H1 (cell line): ENCODE measurements around the gene IGFL3. TPM values are rescaled to one million over a fixed set of nuclear protein-coding genes. Genes with fewer than 3 reads are reported as not detected.

Experiments used
- CTCF ChIA-PET: fragments of 300-600 bp; sonication (Branson Sonifier 250); formaldehyde crosslinking; loops from one replicate; lab custom pipeline; 2021; ENCODE audit not compliant: partially characterized antibody; lab: Charles Lee
- POLR2A ChIA-PET: fragments of 300-600 bp; sonication (Branson Sonifier 250); formaldehyde crosslinking; loops from one replicate; lab custom pipeline; 2021; ENCODE audit warnings: inconsistent platforms; ENCODE audit not compliant: partially characterized antibody; lab: Charles Lee
- DNase-seq, 2 experiments: peaks; one replicate each; pipeline versions ENCODE4 v3.0.0 to v3.0.0-alpha.2; 2010 to 2022; ENCODE audit warnings: low spot score in 2 of 2, low read depth in 1 of 2, mixed read lengths in 1 of 2
- FAIRE-seq: peaks from 2 replicates; lab custom pipeline; 2011; peaks lifted over from hg19 to GRCh38; lab: Jason Lieb, UNC
- H2AFZ ChIP-seq: 2 replicates; pipeline ENCODE4 v1.8.1; 2012; ENCODE audit warnings: low read length, inconsistent platforms
- H2AK5ac ChIP-seq: 2 replicates; pipeline ENCODE4 v1.6.1; 2013; ENCODE audit warnings: low read depth, low read length
- H2BK120ac ChIP-seq: replicated peaks from 2 replicates; pipeline ENCODE3; 2013; ENCODE audit warnings: low read depth, low read length, inconsistent platforms
- H2BK12ac ChIP-seq: 2 replicates; pipeline ENCODE4 v1.6.1; 2013; ENCODE audit warnings: low read depth, low read length
- H2BK15ac ChIP-seq: 2 replicates; pipeline ENCODE4 v1.6.1; 2013; ENCODE audit warnings: low read length
- H2BK20ac ChIP-seq: 2 replicates; pipeline ENCODE4 v1.6.1; 2013; ENCODE audit warnings: low read length
- H2BK5ac ChIP-seq: 2 replicates; pipeline ENCODE4 v1.6.1; 2013; ENCODE audit warnings: low read depth, low read length
- H3K14ac ChIP-seq: 2 replicates; pipeline ENCODE4 v1.6.1; 2013; ENCODE audit warnings: inconsistent platforms; ENCODE audit not compliant: insufficient read length
- H3K18ac ChIP-seq: 2 replicates; pipeline ENCODE4 v1.6.1; 2013; ENCODE audit warnings: low read length; ENCODE audit errors: extremely low read depth
- H3K23ac ChIP-seq: 2 replicates; pipeline ENCODE4 v1.6.1; 2013; ENCODE audit warnings: inconsistent platforms; ENCODE audit not compliant: insufficient read length
- H3K23me2 ChIP-seq: 2 replicates; pipeline ENCODE4 v1.6.1; 2013; ENCODE audit warnings: low read depth, low read length
- H3K27ac ChIP-seq: 2 replicates; pipeline ENCODE4 v1.6.1; 2011; ENCODE audit warnings: low read depth, low read length, inconsistent platforms
- H3K27me3 ChIP-seq, 4 experiments: replicated peaks in 1 of 4; 1 replicate in 1 of 4; 2 replicates in 3 of 4; pipeline versions ENCODE4 v1.6.1 to v1.8.1; 2011 to 2013; ENCODE audit warnings: low read length in 3 of 4, mild to moderate bottlenecking in 3 of 4, inconsistent platforms in 2 of 4, mixed read lengths in 2 of 4, moderate library complexity in 1 of 4; ENCODE audit not compliant: control insufficient read depth in 3 of 4, insufficient read depth in 3 of 4; ENCODE audit errors: extremely low read depth in 1 of 4
- H3K36me3 ChIP-seq, 4 experiments: 2 replicates each; pipeline versions ENCODE4 v1.6.1 to v1.8.1; 2011 to 2013; ENCODE audit warnings: mild to moderate bottlenecking in 4 of 4, low read length in 3 of 4, moderate library complexity in 2 of 4, control low read depth in 1 of 4, inconsistent platforms in 1 of 4; ENCODE audit not compliant: insufficient read depth in 4 of 4, control insufficient read depth in 2 of 4
- H3K4ac ChIP-seq: replicated peaks from 2 replicates; pipeline ENCODE3; 2013; ENCODE audit warnings: low read length, low read depth, mixed read lengths, inconsistent platforms; ENCODE audit not compliant: insufficient read length
- H3K4me1 ChIP-seq, 4 experiments: replicated peaks in 1 of 4; 1 replicate in 1 of 4; 2 replicates in 3 of 4; pipeline versions ENCODE4 v1.6.1 to v1.8.1; 2011 to 2013; ENCODE audit warnings: low read length in 3 of 4, inconsistent platforms in 2 of 4, mixed read lengths in 1 of 4; ENCODE audit not compliant: insufficient read depth in 4 of 4, control insufficient read depth in 3 of 4
- H3K4me2 ChIP-seq, 2 experiments: 2 replicates each; pipeline versions ENCODE4 v1.6.1 to v1.8.1; 2011 to 2013; ENCODE audit warnings: low read depth in 2 of 2, low read length in 2 of 2, control low read depth in 1 of 2, inconsistent platforms in 1 of 2, mild to moderate bottlenecking in 1 of 2; ENCODE audit not compliant: insufficient read depth in 1 of 2
- H3K4me3 ChIP-seq, 4 experiments: fragments of 200-600, 300-600 bp in 1 of 4; sonication (generic), shearing (Covaris generic), sonication (Bioruptor Twin) in 1 of 4; 2 replicates each; pipeline versions ENCODE4 v1.5.1 to v1.8.1; 2011 to 2016; ENCODE audit warnings: low read length in 4 of 4, low read depth in 3 of 4, control low read depth in 2 of 4, inconsistent platforms in 2 of 4, mild to moderate bottlenecking in 2 of 4, mixed read lengths in 1 of 4, moderate library complexity in 1 of 4; ENCODE audit not compliant: insufficient read depth in 2 of 4; ENCODE audit errors: extremely low read depth in 1 of 4
- H3K56ac ChIP-seq: replicated peaks from 2 replicates; pipeline ENCODE3; 2013; ENCODE audit warnings: low read depth, mild to moderate bottlenecking, mixed read lengths, low read length, inconsistent platforms; ENCODE audit not compliant: insufficient read length
- H3K79me1 ChIP-seq: 2 replicates; pipeline ENCODE4 v1.6.1; 2013; ENCODE audit warnings: low read depth, low read length, control low read depth
- H3K79me2 ChIP-seq, 2 experiments: 2 replicates each; pipeline versions ENCODE4 v1.6.1 to v1.8.1; 2012 to 2013; ENCODE audit warnings: low read length in 2 of 2, mild to moderate bottlenecking in 2 of 2, inconsistent platforms in 1 of 2; ENCODE audit not compliant: insufficient read depth in 2 of 2, control insufficient read depth in 1 of 2
- H3K9ac ChIP-seq, 4 experiments: replicated peaks in 1 of 4; 1 replicate in 1 of 4; 2 replicates in 3 of 4; pipeline versions ENCODE4 v1.6.1 to v1.8.1; 2011 to 2013; ENCODE audit warnings: low read depth in 3 of 4, low read length in 3 of 4, control low read depth in 2 of 4, mild to moderate bottlenecking in 2 of 4, moderate library complexity in 2 of 4, inconsistent platforms in 1 of 4; ENCODE audit errors: extremely low read depth in 1 of 4
- H3K9me3 ChIP-seq, 2 experiments: 2 replicates each; pipeline versions ENCODE4 v1.6.1 to v1.8.1; 2012 to 2013; ENCODE audit warnings: mild to moderate bottlenecking in 2 of 2, moderate library complexity in 2 of 2, control low read depth in 1 of 2, inconsistent platforms in 1 of 2, low read depth in 1 of 2, low read length in 1 of 2, mixed read lengths in 1 of 2; ENCODE audit not compliant: insufficient read depth in 2 of 2
- H4K20me1 ChIP-seq, 2 experiments: replicated peaks in 1 of 2; 2 replicates each; pipeline versions ENCODE3 to v1.8.1; 2011 to 2013; ENCODE audit warnings: inconsistent platforms in 2 of 2, low read length in 2 of 2, mild to moderate bottlenecking in 1 of 2; ENCODE audit not compliant: insufficient read depth in 2 of 2, control insufficient read depth in 1 of 2
- H4K5ac ChIP-seq: 2 replicates; pipeline ENCODE4 v1.6.1; 2013; ENCODE audit warnings: low read length, low read depth, mixed read lengths, inconsistent platforms; ENCODE audit not compliant: insufficient read length
- H4K8ac ChIP-seq: 2 replicates; pipeline ENCODE4 v1.8.0; 2013; ENCODE audit warnings: mild to moderate bottlenecking, moderate library complexity, low read length, inconsistent platforms; ENCODE audit not compliant: insufficient read depth; ENCODE audit errors: extremely low read depth
- H4K91ac ChIP-seq: replicated peaks from 2 replicates; pipeline ENCODE3; 2013; ENCODE audit warnings: low read length, mixed read lengths, inconsistent platforms; ENCODE audit not compliant: insufficient read length
- CBX8 ChIP-seq: fragments of 300-800, 300-1000 bp; sonication (generic); IDR thresholded peaks from 2 replicates; pipeline ENCODE4 v1.7.1; 2016; ENCODE audit warnings: low read depth, low read length, borderline replicate concordance
- WGBS, 2 experiments: shearing (Covaris generic) in 1 of 2; methylation state at CpG; one replicate each; pipeline versions ENCODE4 v1.1.6 to v1.1.7; 2013 to 2015; ENCODE audit warnings: low lambda C conversion rate in 2 of 2, mixed read lengths in 2 of 2, inconsistent platforms in 1 of 2, low coverage in 1 of 2, missing lambda C conversion rate in 1 of 2; ENCODE audit not compliant: insufficient replicate concordance in 2 of 2, insufficient coverage in 1 of 2, insufficient read length in 1 of 2; ENCODE audit errors: extremely low coverage in 1 of 2, missing lambda C conversion rate in 1 of 2; 5-methylcytosine and 5-hydroxymethylcytosine counted together
- polyA plus RNA-seq, 7 experiments: library from polyadenylated mRNA; depleted of rRNA in 3 of 7; stranded (reverse) in 5 of 7; unstranded in 2 of 7; fragments of >200 nt in 5 of 7; fragments of 200-250 nt in 2 of 7; gene quantifications; 1 replicate in 5 of 7; 2 replicates in 1 of 7; 4 replicates in 1 of 7; pipeline versions ENCODE4 v1.2.1 to v1.2.3, GENCODE V29; 2011 to 2013; ENCODE audit warnings: missing spikeins in 2 of 7, mixed read lengths in 2 of 7
- total RNA-seq: library from RNA; stranded (reverse); fragmentation: NEBNext Ultra II Directional; extraction: Animal tissue kit (Norgen Biotek cat#: 25700); gene quantifications from 2 replicates; pipeline ENCODE4 v1.2.1, GENCODE V29; 2021

IGFL3 gene
- total and polyA plus RNA-seq, 2 of the 8 experiments (the other 6 are each of a cell fraction or from before 2014, with no cell fraction given) = 0.12 TPM; not detected in 1

DNA sequence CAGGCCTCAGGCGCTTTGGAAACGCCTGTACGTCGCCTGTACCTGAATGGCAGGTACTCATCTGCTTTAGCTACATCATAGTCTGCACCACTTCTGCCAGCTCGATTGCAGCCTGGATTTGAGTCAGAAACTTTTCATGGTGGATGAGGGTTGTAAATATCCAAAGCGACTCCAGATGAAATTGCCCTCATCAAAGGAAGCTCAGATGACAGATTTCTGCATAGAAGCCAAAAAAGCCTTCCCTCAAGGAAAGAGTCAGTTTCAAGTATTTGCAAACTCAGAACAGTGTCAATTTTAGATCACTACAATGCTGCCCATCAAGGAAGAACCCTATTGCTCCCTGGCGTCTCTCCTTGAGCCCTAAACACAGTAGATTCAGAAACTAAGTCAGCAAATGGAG lies 44.9 kb downstream of the IGFL3 start:
- no peak overlapping the region for H2BK15ac ChIP-seq
- no peak overlapping the region for H3K56ac ChIP-seq
- no peak overlapping the region for H4K91ac ChIP-seq
- no peak overlapping the region for H2BK20ac ChIP-seq
- no peak overlapping the region for H3K27ac ChIP-seq
- H2BK12ac ChIP-seq = no peak overlapping the region
- no peak overlapping the region for H2BK5ac ChIP-seq
- no peak overlapping the region for H4K5ac ChIP-seq
- no peak overlapping the region for H3K18ac ChIP-seq
- H3K23me2 ChIP-seq = peaks cover 7% of the 10 kb centered on the region; the same call in 1 of the 2 replicates
- no peak overlapping the region for H3K4me2 ChIP-seq
- no peak overlapping the region for H2BK120ac ChIP-seq
- no peak for TF ChIP-seq CBX8
- CTCF ChIA-PET = interaction anchor here (0.7 to 8.0 kb wide), 26 partner anchors 10 to 437 kb away, joined by 3 to 365 read pairs (median 6); partner anchors contain the start of genes IGFL4, PGLYRP1 and PPP5C
- DNase-seq = no peak
- peaks cover 2 to 17% (median 11%) of the 10 kb centered on the region in 4 experiments for H3K27me3 ChIP-seq
- H3K79me2 ChIP-seq = no peaks in the 10 kb centered on the region
- no peak overlapping the region for H3K4ac ChIP-seq
- FAIRE-seq = no peak
- H3K4me3 ChIP-seq = no peak overlapping the region
- H2AK5ac ChIP-seq = no peak overlapping the region
- H3K79me1 ChIP-seq = no peaks in the 10 kb centered on the region
- H4K20me1 ChIP-seq = no peaks in the 10 kb centered on the region
- no peak overlapping the region for H3K23ac ChIP-seq
- H3K14ac ChIP-seq = no peak overlapping the region
- H3K9ac ChIP-seq = no peak overlapping the region
- POLR2A ChIA-PET = interaction anchor here (1.0 kb wide), 1 partner anchor 189 kb away, joined by 3 read pairs; no protein-coding TSS in a partner anchor
- H2AFZ ChIP-seq = no peak overlapping the region
- 89% methylated on average over 7 of the region's 7 CpGs; no CpG with 5 or more reads in 1 of the 2 experiments for WGBS, 2 experiments
- H3K9me3 ChIP-seq = peaks cover 4 to 6% of the 10 kb centered on the region in 2 experiments; a peak in 2 of 4 replicates
- H3K4me1 ChIP-seq = peaks cover 0 to 3% (median 3%) of the 10 kb centered on the region in 4 experiments; a peak in 3 of 7 replicates
- no peaks in the 10 kb centered on the region for H3K36me3 ChIP-seq
- no peak overlapping the region for H4K8ac ChIP-seq
